Astrocyte (in vitro differentiated cells and primary cell): ENCODE measurements around the gene POTEI. TPM values are rescaled to one million over a fixed set of nuclear protein-coding genes. Genes with fewer than 3 reads are reported as not detected.
"Not testable (repeated sequence)": the region's sequence is repeated elsewhere in the genome, so short reads cannot be mapped to it uniquely, and the experiment has no call there.

Source experiments
- DNase-seq: peaks from one replicate; pipeline ENCODE4 v3.0.0-alpha.2; 2010; ENCODE audit warnings: low read depth
- FAIRE-seq: peaks from 2 replicates; lab custom pipeline; 2011; peaks lifted over from hg19 to GRCh38; lab: Jason Lieb, UNC
- H2AFZ ChIP-seq: 2 replicates; pipeline ENCODE4 v1.6.0; 2012; ENCODE audit warnings: low read depth, low read length, inconsistent platforms
- H3K27ac ChIP-seq: 2 replicates; pipeline ENCODE4 v1.5.1; 2011; ENCODE audit warnings: low read depth, low read length, inconsistent platforms
- H3K27me3 ChIP-seq: 2 replicates; pipeline ENCODE4 v1.6.0; 2011; ENCODE audit warnings: low read length, inconsistent platforms; ENCODE audit not compliant: insufficient read depth
- H3K36me3 ChIP-seq: 2 replicates; pipeline ENCODE4 v1.5.1; 2011; ENCODE audit warnings: low read length, inconsistent platforms; ENCODE audit not compliant: insufficient read depth
- H3K4me1 ChIP-seq: 2 replicates; pipeline ENCODE4 v1.5.1; 2011; ENCODE audit warnings: low read length, inconsistent platforms; ENCODE audit not compliant: insufficient read depth
- H3K4me2 ChIP-seq: 2 replicates; pipeline ENCODE4 v1.6.0; 2012; ENCODE audit warnings: low read length, inconsistent platforms
- H3K4me3 ChIP-seq: 2 replicates; pipeline ENCODE4 v1.5.1; 2011; ENCODE audit warnings: low read depth, mild to moderate bottlenecking, low read length, inconsistent platforms; ENCODE audit not compliant: insufficient read depth
- H3K79me2 ChIP-seq: 2 replicates; pipeline ENCODE4 v1.6.0; 2012; ENCODE audit warnings: mild to moderate bottlenecking, low read length, inconsistent platforms; ENCODE audit not compliant: insufficient read depth
- H3K9ac ChIP-seq: 2 replicates; pipeline ENCODE4 v1.6.0; 2012; ENCODE audit warnings: mild to moderate bottlenecking, low read length, inconsistent platforms
- H3K9me3 ChIP-seq: 2 replicates; pipeline ENCODE4 v1.5.1; 2012; ENCODE audit warnings: low read depth, mild to moderate bottlenecking, low read length, inconsistent platforms; ENCODE audit not compliant: insufficient read depth
- H4K20me1 ChIP-seq: 2 replicates; pipeline ENCODE4 v1.6.0; 2012; ENCODE audit warnings: low read length, inconsistent platforms; ENCODE audit not compliant: insufficient read depth
- H3K27ac Mint-ChIP-seq: one replicate; pipeline ENCODE4 v1.8.0; 2021; ENCODE audit warnings: mild to moderate bottlenecking, mixed read lengths; ENCODE audit not compliant: unreplicated experiment
- H3K27me3 Mint-ChIP-seq: one replicate; pipeline ENCODE4 v1.8.0; 2021; ENCODE audit warnings: low read depth, mixed read lengths; ENCODE audit not compliant: unreplicated experiment
- H3K36me3 Mint-ChIP-seq: one replicate; pipeline ENCODE4 v1.8.0; 2021; ENCODE audit warnings: low read depth, mixed read lengths; ENCODE audit not compliant: unreplicated experiment
- H3K4me1 Mint-ChIP-seq: one replicate; pipeline ENCODE4 v1.8.0; 2021; ENCODE audit warnings: low read depth, mixed read lengths; ENCODE audit not compliant: unreplicated experiment
- H3K4me3 Mint-ChIP-seq: one replicate; pipeline ENCODE4 v1.8.0; 2021; ENCODE audit warnings: mild to moderate bottlenecking, moderate library complexity, mixed read lengths; ENCODE audit not compliant: unreplicated experiment
- H3K9me3 Mint-ChIP-seq: one replicate; pipeline ENCODE4 v1.8.0; 2021; ENCODE audit warnings: mild to moderate bottlenecking, mixed read lengths; ENCODE audit not compliant: unreplicated experiment
- total RNA-seq: library from RNA; stranded (reverse); gene quantifications from 2 replicates; pipeline ENCODE4 v1.2.1, GENCODE V29; 2021

POTEI gene
- total RNA-seq, 1 donor from 2014 or later = 0.32 TPM

DNA sequence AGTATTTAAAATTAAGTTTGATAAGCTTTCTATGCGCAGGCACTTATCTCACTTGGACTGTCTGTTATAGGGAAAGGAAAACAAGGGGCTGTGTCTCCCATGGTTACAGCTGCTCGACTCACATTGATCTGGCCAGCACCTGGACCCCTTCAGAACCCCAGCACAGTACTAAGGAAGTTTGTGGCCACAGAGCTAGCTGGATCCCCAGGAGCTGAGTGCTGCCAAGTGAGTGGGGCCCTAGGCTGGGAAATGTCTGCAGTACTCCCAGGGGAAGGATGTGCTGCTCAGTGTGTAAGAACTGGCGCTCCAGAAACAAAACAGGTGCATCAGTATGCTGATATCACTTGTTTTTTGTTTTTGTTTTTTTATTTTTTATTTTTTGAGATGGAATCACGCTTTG lies 21.1 kb upstream of the POTEI start:
- H3K36me3 ChIP-seq, H3K79me2 ChIP-seq, H3K27ac ChIP-seq, H3K36me3 Mint-ChIP-seq, H3K4me3 ChIP-seq, H3K9me3 ChIP-seq, H2AFZ ChIP-seq, H3K9ac ChIP-seq, H3K4me1 Mint-ChIP-seq, H3K4me2 ChIP-seq, H3K4me3 Mint-ChIP-seq, DNase-seq, H3K4me1 ChIP-seq, H3K27me3 Mint-ChIP-seq, H3K27ac Mint-ChIP-seq, H3K27me3 ChIP-seq, H4K20me1 ChIP-seq, H3K9me3 Mint-ChIP-seq, FAIRE-seq: not testable (repeated sequence)

DNA sequence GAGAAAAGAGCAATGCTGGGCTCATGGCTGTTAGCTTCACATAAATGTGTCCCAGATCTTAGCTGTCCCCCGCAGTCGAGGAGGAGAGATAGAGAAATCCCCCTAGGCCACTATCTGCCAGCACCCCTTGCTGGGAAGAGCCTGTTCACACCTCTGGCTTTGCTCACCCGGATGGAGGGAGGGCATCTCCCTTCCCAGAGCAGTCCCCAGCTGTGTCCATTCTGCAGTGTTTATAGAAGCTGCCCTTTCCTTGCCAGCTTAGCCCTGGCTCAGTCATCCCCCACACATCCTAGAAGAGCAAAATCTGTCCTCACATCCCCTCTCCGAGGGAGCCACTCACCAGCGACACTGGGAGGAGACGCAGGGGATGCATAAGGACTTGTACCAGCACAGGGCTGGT lies 20.4 kb upstream of the POTEI start:
- not testable (repeated sequence) for H3K36me3 ChIP-seq, H3K36me3 Mint-ChIP-seq, DNase-seq, H2AFZ ChIP-seq, H3K4me3 ChIP-seq, H3K9me3 ChIP-seq, H3K27me3 Mint-ChIP-seq, H3K27me3 ChIP-seq, H3K4me2 ChIP-seq, FAIRE-seq, H3K27ac ChIP-seq, H3K4me1 Mint-ChIP-seq, H3K4me1 ChIP-seq, H3K4me3 Mint-ChIP-seq, H3K9ac ChIP-seq, H3K27ac Mint-ChIP-seq, H3K79me2 ChIP-seq, H3K9me3 Mint-ChIP-seq, H4K20me1 ChIP-seq

DNA sequence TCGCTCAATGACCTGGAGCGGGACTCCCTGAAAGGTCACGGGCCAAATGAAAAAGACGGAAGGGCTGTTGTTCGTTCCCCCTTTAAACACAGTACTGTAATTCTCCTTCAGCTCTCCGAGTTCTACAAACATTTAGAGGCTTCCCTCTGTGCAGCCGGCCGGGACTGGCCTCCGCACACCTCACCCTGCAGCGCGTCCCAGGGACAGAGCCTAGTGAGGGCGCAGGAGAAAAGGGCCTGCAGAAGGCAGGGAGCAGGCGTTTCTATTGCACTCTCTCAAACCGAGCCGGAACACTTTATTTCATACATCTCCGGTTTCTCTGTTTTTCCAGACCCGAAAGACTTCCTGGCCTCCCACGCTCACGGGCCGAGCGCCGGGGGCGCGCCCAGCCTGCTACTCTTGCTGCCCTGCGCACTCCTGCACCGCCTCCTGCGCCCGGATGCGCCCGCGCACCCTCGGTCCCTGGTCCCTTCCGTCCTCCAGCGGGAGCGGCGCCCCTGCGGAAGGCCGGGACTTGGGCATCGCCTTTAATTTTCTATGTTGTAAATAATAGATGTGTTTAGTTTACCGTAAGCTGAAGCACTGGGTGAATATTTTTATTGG lies 18.3 kb upstream of the POTEI start:
- not testable (repeated sequence) for H3K36me3 Mint-ChIP-seq, DNase-seq, H3K4me1 ChIP-seq, H3K36me3 ChIP-seq, H3K27me3 Mint-ChIP-seq, H3K79me2 ChIP-seq, H3K9me3 Mint-ChIP-seq, H3K27ac ChIP-seq, H3K4me3 Mint-ChIP-seq, FAIRE-seq, H2AFZ ChIP-seq, H3K4me1 Mint-ChIP-seq, H3K27me3 ChIP-seq, H3K27ac Mint-ChIP-seq, H3K4me3 ChIP-seq, H3K9me3 ChIP-seq, H4K20me1 ChIP-seq, H3K4me2 ChIP-seq, H3K9ac ChIP-seq

DNA sequence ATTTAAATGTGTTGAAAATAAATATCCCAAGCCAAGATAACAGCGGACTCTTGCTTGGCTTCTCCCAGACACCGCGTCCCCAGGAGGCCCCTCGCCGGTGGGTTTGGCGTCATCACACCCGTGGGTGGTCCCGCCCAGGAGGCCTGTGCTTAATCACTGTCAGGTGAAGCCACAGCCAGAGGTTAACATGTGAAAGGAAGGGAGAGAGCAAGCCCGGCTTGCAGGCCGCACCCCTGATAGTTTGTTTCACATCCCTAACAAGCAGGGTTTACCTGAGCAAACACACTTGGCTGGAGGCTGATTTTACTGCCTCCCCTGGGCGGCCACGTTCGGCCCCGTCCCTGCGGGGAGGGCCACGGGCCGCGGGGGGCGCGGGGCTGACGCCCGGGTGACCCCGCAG lies 13.3 kb upstream of the POTEI start:
- not testable (repeated sequence) for H3K79me2 ChIP-seq, H3K27ac ChIP-seq, H3K27me3 Mint-ChIP-seq, FAIRE-seq, H3K4me3 ChIP-seq, DNase-seq, H4K20me1 ChIP-seq, H3K36me3 Mint-ChIP-seq, H3K36me3 ChIP-seq, H2AFZ ChIP-seq, H3K27ac Mint-ChIP-seq, H3K9me3 ChIP-seq, H3K4me1 Mint-ChIP-seq, H3K9me3 Mint-ChIP-seq, H3K27me3 ChIP-seq, H3K4me3 Mint-ChIP-seq, H3K4me1 ChIP-seq, H3K9ac ChIP-seq, H3K4me2 ChIP-seq

DNA sequence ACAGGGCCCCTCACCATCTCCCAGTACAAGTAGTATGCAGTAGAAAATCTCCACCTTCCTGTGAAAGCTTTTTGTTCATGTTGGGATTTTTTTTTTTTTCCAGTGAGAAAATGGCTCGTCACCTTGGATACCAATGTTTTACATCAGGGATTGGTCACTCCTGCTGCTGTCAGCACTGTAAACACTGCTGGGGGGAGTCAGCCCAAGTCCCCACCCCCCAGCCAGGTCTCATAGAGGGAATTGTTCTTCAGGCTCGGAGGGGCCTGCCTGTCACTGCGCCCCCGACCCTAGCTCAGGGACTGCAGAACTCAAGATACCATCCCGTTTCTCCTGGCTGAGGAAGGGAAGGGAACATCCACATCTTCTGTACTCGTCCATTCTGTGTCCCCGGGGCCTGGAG lies 11.9 kb upstream of the POTEI start, which contains the start of gene CFC1B:
CFC1B (plus strand) TSS at position 231 of the 400 bp plus-strand sequence. CDS start 263 bp downstream, outside the sequence.
- H3K9me3 ChIP-seq, FAIRE-seq, H3K79me2 ChIP-seq, DNase-seq, H3K36me3 Mint-ChIP-seq, H4K20me1 ChIP-seq, H3K36me3 ChIP-seq, H3K27me3 ChIP-seq, H3K27ac Mint-ChIP-seq, H3K4me3 Mint-ChIP-seq, H3K27me3 Mint-ChIP-seq, H3K9ac ChIP-seq, H3K27ac ChIP-seq, H2AFZ ChIP-seq, H3K4me1 ChIP-seq, H3K4me2 ChIP-seq, H3K9me3 Mint-ChIP-seq, H3K4me1 Mint-ChIP-seq, H3K4me3 ChIP-seq: not testable (repeated sequence)

DNA sequence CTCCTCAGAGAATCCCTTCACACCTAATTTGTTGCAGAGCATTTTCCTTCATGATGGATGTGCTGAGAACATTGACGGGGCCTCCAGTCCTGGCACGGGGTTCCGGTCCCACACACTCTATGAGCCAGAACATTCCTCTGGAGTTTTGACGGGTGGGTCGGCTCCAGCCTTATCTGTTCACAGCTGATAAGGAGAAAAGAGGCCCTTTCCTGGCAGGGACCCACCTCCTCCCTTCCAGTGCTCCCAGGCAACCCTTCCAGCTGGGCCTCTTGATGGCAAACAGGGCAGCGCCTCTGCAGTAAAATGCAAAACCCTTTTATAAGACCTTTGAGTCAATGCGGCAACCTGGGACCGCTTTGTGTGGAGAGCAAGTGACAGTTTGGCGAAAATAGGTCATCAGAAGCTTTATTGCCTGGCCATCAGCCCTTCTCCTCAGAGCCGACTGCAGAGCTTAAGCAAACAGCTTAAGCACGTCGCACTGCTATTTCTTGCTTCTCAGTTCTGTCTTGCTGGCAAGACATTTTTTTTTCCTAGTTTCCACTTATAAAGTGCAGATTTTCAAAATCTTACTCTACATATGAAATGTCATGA lies 9.5 kb upstream of the POTEI start:
- DNase-seq, H3K4me3 Mint-ChIP-seq, H3K4me3 ChIP-seq, FAIRE-seq, H3K36me3 Mint-ChIP-seq, H3K79me2 ChIP-seq, H3K27ac ChIP-seq, H3K4me1 ChIP-seq, H3K9me3 ChIP-seq, H3K9ac ChIP-seq, H3K27ac Mint-ChIP-seq, H2AFZ ChIP-seq, H3K36me3 ChIP-seq, H3K9me3 Mint-ChIP-seq, H3K27me3 Mint-ChIP-seq, H3K27me3 ChIP-seq, H4K20me1 ChIP-seq, H3K4me1 Mint-ChIP-seq, H3K4me2 ChIP-seq: not testable (repeated sequence)
